ENCODE measurements around the gene MEGF6. TPM values are rescaled to one million over a fixed set of nuclear protein-coding genes. Genes with fewer than 3 reads are reported as not detected.

MEGF6 gene
- total RNA-seq, 5 donors from 2014 or later (not counting 1 experiment from before 2014, with no cell fraction given), result 63.3 to 213 (median 193) TPM

DNA sequence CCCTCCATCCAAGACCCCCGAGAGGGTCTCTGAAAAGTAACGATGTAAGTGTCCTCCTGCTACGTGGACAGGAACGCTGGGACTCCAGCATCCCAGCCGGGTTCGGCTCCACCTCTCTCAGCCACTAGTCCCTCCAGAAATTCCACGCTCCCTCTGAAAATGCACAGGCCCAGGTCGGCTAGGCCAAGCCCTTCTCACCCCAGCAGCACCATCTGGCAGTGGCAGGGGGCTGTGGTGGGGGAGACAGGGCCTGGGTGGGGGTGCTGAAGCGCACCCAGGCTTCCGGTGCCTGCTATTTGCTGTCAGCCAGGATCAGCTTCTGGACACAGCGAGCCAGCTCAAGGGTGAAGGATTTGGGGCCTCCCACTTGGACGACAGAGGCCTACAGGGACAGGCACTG, 83.5 kb downstream of the MEGF6 start:
- POLR2A ChIA-PET, result no interaction called here
- 85% methylated on average over 10 of the region's 12 CpGs for WGBS (ENCODE audit: insufficient coverage)

DNA sequence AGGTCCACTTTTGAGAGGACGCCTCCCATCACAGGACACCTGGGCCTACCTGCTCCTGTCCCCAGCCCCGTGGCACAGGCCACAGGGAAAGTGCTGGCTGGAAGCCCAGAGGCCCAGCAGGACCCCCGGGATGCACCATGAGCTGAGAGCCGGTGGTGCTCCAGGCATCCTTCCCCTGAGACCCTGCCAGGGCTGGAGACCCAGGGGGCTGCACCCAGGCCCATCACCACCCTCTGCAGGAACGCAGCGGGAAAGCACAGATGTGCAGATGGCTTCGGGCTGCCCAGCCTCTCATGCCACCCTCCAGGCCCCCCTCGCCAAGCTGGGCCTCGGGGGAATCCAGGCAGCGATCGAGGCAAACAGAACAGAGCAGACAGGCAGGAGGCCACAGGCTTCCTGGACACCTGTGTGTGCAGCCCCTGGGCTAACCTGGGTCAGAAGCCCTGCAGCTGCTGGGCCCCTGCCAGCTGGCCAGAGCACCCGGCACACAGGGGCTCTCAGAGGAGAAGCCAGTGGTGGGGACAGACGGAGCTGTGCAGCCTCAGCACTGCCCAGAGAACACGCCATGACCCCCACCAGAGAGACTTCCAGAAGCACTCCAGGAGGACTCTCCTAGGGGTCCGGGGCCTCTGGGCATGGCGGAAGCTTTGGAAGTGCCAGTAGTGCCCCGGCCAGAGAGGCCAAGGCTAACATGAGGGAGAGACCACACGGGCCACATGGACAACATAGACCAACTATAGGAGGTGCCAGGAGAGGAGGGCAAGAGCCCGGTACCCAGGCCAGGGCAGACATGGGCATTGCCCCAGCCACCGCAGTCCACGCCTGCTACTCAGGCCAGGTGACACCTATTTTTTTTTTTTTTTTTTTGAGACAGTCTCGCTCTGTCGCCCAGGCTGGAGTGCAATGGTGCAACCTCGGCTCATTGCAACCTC, 85.5 kb downstream of the MEGF6 start:
- Mint-ChIP-seq H3K27me3 (no peaks in the 10 kb centered on the region), H3K36me3 (no peaks in the 10 kb centered on the region), H3K4me3 (no peak overlapping the region), H3K9me3 (no peaks in the 10 kb centered on the region), H3K4me1 (peaks cover 13 to 19% (median 17%) of the 10 kb centered on the region in 3 donors), H3K27ac (no peak overlapping the region)
- Histone ChIP-seq H3K27ac (ENCODE audit: low read length) (no peak overlapping the region), H3K4me1 (ENCODE audit: control insufficient read depth in 1 of 2, extremely low read depth in 1 of 2, insufficient read depth in 2 of 2, low read length in 2 of 2) (peaks cover 6 to 33% of the 10 kb centered on the region in 2 experiments), H3K9me3 (no peaks in the 10 kb centered on the region), H3K4me3 (ENCODE audit: control insufficient read depth in 1 of 2, extremely low read depth in 1 of 2, low read length in 1 of 2) (no peak overlapping the region), H3K27me3 (replicated peaks in 1 of 2; ENCODE audit: control insufficient read depth in 2 of 2, extremely low read depth in 1 of 2, insufficient read depth in 2 of 2, low read length in 1 of 2) (peaks cover 0 to 6% of the 10 kb centered on the region in 2 experiments), H3K36me3 (ENCODE audit: control insufficient read depth in 2 of 2, extremely low read depth in 1 of 2, insufficient read depth in 1 of 2, low read length in 1 of 2) (peaks cover 0 to 2% of the 10 kb centered on the region in 2 donors)
- ChIA-PET CTCF (no interaction called here), POLR2A (no interaction called here)
- 67% methylated on average over 14 of the region's 24 CpGs for WGBS (ENCODE audit: insufficient coverage)
- DNase-seq (no peak), ATAC-seq (replicated peaks in 1 of 4) (no peak)

More for the DNA sequence above, 83.5 kb downstream of the MEGF6 start:
- DNase-seq, result no peak
- Mint-ChIP-seq H3K4me1 (peaks cover 19 to 22% (median 19%) of the 10 kb centered on the region in 3 donors), H3K27me3 (no peaks in the 10 kb centered on the region), H3K9me3 (no peaks in the 10 kb centered on the region), H3K36me3 (no peaks in the 10 kb centered on the region), H3K27ac (no peak overlapping the region), H3K4me3 (no peak overlapping the region)
- peaks cover 6 to 40% of the 10 kb centered on the region in 2 experiments for H3K4me1 ChIP-seq (ENCODE audit: control insufficient read depth in 1 of 2, extremely low read depth in 1 of 2, insufficient read depth in 2 of 2, low read length in 2 of 2)
- H3K4me3 ChIP-seq (ENCODE audit: control insufficient read depth in 1 of 2, extremely low read depth in 1 of 2, low read length in 1 of 2), result no peak overlapping the region
- H3K27ac ChIP-seq (ENCODE audit: low read length), result no peak overlapping the region
- H3K36me3 ChIP-seq (ENCODE audit: control insufficient read depth in 2 of 2, extremely low read depth in 1 of 2, insufficient read depth in 1 of 2, low read length in 1 of 2), result peaks cover 0 to 2% of the 10 kb centered on the region in 2 donors
- CTCF ChIA-PET, result no interaction called here
- H3K27me3 ChIP-seq (replicated peaks in 1 of 2; ENCODE audit: control insufficient read depth in 2 of 2, extremely low read depth in 1 of 2, insufficient read depth in 2 of 2, low read length in 1 of 2), result peaks cover 0 to 6% of the 10 kb centered on the region in 2 experiments
- no peaks in the 10 kb centered on the region for H3K9me3 ChIP-seq
- no peak for ATAC-seq (replicated peaks in 1 of 4)

DNA sequence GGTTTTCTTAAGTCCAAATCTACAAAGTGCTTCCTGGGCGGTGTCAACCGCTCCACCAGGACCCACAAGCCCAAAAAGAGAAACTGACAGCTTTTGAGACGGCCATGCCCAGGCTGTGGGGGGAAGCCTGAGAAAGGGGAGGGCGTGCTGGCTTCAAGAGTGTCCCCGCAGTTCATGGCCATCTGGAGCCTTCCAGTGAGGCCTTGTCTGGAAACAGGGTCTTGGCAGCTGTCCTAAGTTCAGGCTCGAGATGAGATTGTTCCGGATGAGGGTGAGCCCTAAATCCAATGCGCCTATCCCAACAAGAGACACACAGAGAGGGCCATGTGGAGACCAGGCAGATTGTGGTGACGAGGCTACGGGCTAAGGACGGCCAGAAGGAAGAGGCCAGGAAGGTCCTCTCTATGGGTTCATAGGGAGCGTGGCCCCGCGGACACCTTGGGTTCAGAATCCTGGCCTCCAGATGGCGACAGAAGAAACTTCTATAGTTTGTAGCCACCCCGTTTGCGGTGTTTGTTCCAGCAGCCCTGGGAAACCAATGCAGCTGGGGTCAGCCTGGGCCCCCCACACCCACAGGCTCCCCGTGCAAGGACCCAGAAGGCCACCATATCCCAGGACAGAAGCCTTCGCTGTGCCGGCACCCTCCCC, 86.6 kb downstream of the MEGF6 start:
- Mint-ChIP-seq H3K27ac (no peak overlapping the region), H3K36me3 (no peaks in the 10 kb centered on the region), H3K9me3 (no peaks in the 10 kb centered on the region), H3K4me1 (peaks cover 5 to 10% (median 10%) of the 10 kb centered on the region in 3 donors), H3K27me3 (no peaks in the 10 kb centered on the region), H3K4me3 (no peak overlapping the region)
- 79% methylated on average over 15 of the region's 20 CpGs for WGBS (ENCODE audit: insufficient coverage)
- ChIA-PET CTCF (no interaction called here), POLR2A (no interaction called here)
- Histone ChIP-seq H3K36me3 (ENCODE audit: control insufficient read depth in 2 of 2, extremely low read depth in 1 of 2, insufficient read depth in 1 of 2, low read length in 1 of 2) (no peaks in the 10 kb centered on the region), H3K9me3 (no peaks in the 10 kb centered on the region), H3K27me3 (replicated peaks in 1 of 2; ENCODE audit: control insufficient read depth in 2 of 2, extremely low read depth in 1 of 2, insufficient read depth in 2 of 2, low read length in 1 of 2) (no peaks in the 10 kb centered on the region), H3K4me1 (ENCODE audit: control insufficient read depth in 1 of 2, extremely low read depth in 1 of 2, insufficient read depth in 2 of 2, low read length in 2 of 2) (peaks cover 0 to 22% of the 10 kb centered on the region in 2 experiments), H3K27ac (ENCODE audit: low read length) (no peak overlapping the region), H3K4me3 (ENCODE audit: control insufficient read depth in 1 of 2, extremely low read depth in 1 of 2, low read length in 1 of 2) (no peak overlapping the region)
- no peak for ATAC-seq (replicated peaks in 1 of 4)
- DNase-seq, result no peak

DNA sequence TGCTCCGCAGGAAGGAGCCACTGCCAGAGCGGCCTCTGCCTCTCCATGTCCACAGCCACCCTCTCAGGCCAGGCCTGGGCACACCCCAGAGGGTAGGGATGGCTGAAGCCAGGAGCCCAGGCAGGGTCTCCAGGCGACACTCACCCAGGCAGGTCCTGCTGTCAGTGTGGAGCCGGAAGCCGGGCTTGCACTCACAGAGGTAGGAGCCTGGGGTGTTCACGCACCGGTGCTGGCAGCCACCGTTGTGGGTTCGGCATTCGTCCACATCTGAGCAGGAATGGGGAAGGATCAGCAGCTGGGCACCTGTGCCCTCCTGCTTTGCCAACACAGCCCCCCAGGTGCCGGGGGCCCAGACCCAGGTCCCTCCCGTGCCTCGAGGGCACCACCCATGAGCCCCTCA, 87.3 kb downstream of the MEGF6 start:
- H3K36me3 Mint-ChIP-seq, result no peaks in the 10 kb centered on the region
- H3K36me3 ChIP-seq (ENCODE audit: control insufficient read depth in 2 of 2, extremely low read depth in 1 of 2, insufficient read depth in 1 of 2, low read length in 1 of 2), result no peaks in the 10 kb centered on the region
- ChIA-PET POLR2A (no interaction called here), CTCF (no interaction called here)
- ATAC-seq (replicated peaks in 1 of 4) (no peak), DNase-seq (no peak)
- peaks cover 0 to 5% (median 4%) of the 10 kb centered on the region in 3 donors for H3K4me1 Mint-ChIP-seq
- H3K4me1 ChIP-seq (ENCODE audit: control insufficient read depth in 1 of 2, extremely low read depth in 1 of 2, insufficient read depth in 2 of 2, low read length in 2 of 2), result peaks cover 0 to 15% of the 10 kb centered on the region in 2 experiments
- no peak overlapping the region for H3K4me3 Mint-ChIP-seq
- no peaks in the 10 kb centered on the region for H3K9me3 ChIP-seq
- no peak overlapping the region for H3K4me3 ChIP-seq (ENCODE audit: control insufficient read depth in 1 of 2, extremely low read depth in 1 of 2, low read length in 1 of 2)
- no peaks in the 10 kb centered on the region for H3K27me3 Mint-ChIP-seq
- whole genome bisulfite sequencing (ENCODE audit: insufficient coverage), result 92% methylated on average over 13 of the region's 13 CpGs
- no peak overlapping the region for H3K27ac Mint-ChIP-seq
- no peaks in the 10 kb centered on the region for H3K9me3 Mint-ChIP-seq
- H3K27ac ChIP-seq (ENCODE audit: low read length), result no peak overlapping the region
- H3K27me3 ChIP-seq (replicated peaks in 1 of 2; ENCODE audit: control insufficient read depth in 2 of 2, extremely low read depth in 1 of 2, insufficient read depth in 2 of 2, low read length in 1 of 2), result no peaks in the 10 kb centered on the region

DNA sequence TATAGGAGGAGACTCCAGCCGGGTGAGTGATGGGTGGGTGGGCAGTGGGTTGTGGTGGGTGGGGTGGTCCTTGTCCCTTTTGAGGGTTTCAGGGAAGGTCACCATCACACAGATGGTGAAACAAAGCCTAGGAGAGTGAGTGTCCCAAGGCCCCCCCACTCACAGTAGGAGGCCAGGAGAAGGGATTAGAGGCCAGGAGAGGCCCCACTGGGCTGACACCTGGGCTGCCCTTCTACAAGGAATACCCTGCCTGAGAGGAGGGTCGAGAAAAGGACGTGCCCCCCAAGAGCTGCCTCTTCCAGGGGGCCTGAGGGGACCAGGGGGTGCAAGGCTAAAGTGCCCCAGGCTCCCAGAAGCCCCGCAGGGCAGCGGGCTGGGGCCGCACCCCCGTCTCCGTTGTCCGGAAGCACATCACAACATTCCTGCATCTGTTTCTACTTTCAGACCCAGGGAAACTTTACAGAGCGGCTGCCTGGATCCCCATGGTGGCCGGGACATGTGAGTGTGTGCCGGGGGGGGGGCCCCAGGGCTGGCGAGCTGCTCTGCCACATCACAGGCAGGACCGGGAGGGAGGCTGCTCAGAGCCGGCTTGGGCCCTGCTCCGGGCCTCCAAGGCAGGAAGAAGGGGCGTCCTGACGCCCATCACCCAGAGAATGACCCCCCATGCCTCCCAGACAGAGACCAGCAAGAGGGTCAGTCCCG, 88.6 kb downstream of the MEGF6 start:
- no peak for DNase-seq
- no peaks in the 10 kb centered on the region for H3K9me3 Mint-ChIP-seq
- Histone ChIP-seq H3K9me3 (no peaks in the 10 kb centered on the region), H3K4me3 (ENCODE audit: control insufficient read depth in 1 of 2, extremely low read depth in 1 of 2, low read length in 1 of 2) (no peak overlapping the region), H3K27me3 (replicated peaks in 1 of 2; ENCODE audit: control insufficient read depth in 2 of 2, extremely low read depth in 1 of 2, insufficient read depth in 2 of 2, low read length in 1 of 2) (no peaks in the 10 kb centered on the region), H3K4me1 (ENCODE audit: control insufficient read depth in 1 of 2, extremely low read depth in 1 of 2, insufficient read depth in 2 of 2, low read length in 2 of 2) (peaks cover 0 to 10% of the 10 kb centered on the region in 2 experiments), H3K27ac (ENCODE audit: low read length) (no peak overlapping the region), H3K36me3 (ENCODE audit: control insufficient read depth in 2 of 2, extremely low read depth in 1 of 2, insufficient read depth in 1 of 2, low read length in 1 of 2) (no peaks in the 10 kb centered on the region)
- H3K36me3 Mint-ChIP-seq, result no peaks in the 10 kb centered on the region
- peaks cover 0 to 1% (median 1%) of the 10 kb centered on the region in 3 donors for H3K4me1 Mint-ChIP-seq
- H3K27ac Mint-ChIP-seq, result no peak overlapping the region
- CTCF ChIA-PET, result no interaction called here
- H3K27me3 Mint-ChIP-seq, result no peaks in the 10 kb centered on the region
- POLR2A ChIA-PET, result no interaction called here
- ATAC-seq (replicated peaks in 1 of 4), result no peak
- no peak overlapping the region for H3K4me3 Mint-ChIP-seq
- WGBS (ENCODE audit: insufficient coverage), result 76% methylated on average over 7 of the region's 19 CpGs

DNA sequence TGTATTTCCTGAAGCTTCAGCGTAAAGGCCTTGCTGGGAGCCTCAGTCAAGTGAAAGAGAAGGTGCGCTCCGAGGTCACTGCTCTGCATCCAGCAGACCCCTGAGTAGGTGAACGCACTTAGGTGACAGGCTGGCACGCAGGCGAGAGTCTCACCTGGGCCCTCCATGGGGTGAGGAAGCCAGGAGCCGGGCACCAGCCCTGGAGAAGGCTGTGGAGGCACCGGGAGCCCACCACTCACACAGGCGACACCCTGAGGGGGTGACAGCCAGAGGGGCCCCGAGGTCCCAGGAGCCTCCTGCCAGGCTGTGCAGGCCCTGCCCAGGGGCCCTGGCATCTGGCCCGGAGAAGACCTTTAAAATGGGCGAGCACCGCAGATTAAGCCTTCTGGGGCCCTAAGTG, 89.2 kb downstream of the MEGF6 start:
- Mint-ChIP-seq H3K4me1 (peaks cover 0 to 1% (median 0%) of the 10 kb centered on the region in 3 donors), H3K4me3 (no peak overlapping the region), H3K9me3 (no peaks in the 10 kb centered on the region), H3K27ac (no peak overlapping the region), H3K27me3 (no peaks in the 10 kb centered on the region), H3K36me3 (no peaks in the 10 kb centered on the region)
- Histone ChIP-seq H3K27ac (ENCODE audit: low read length) (no peak overlapping the region), H3K4me3 (ENCODE audit: control insufficient read depth in 1 of 2, extremely low read depth in 1 of 2, low read length in 1 of 2) (no peak overlapping the region), H3K4me1 (ENCODE audit: control insufficient read depth in 1 of 2, extremely low read depth in 1 of 2, insufficient read depth in 2 of 2, low read length in 2 of 2) (peaks cover 0 to 7% of the 10 kb centered on the region in 2 experiments), H3K9me3 (no peaks in the 10 kb centered on the region), H3K27me3 (replicated peaks in 1 of 2; ENCODE audit: control insufficient read depth in 2 of 2, extremely low read depth in 1 of 2, insufficient read depth in 2 of 2, low read length in 1 of 2) (no peaks in the 10 kb centered on the region), H3K36me3 (ENCODE audit: control insufficient read depth in 2 of 2, extremely low read depth in 1 of 2, insufficient read depth in 1 of 2, low read length in 1 of 2) (no peaks in the 10 kb centered on the region)
- POLR2A ChIA-PET, result no interaction called here
- DNase-seq (no peak), ATAC-seq (replicated peaks in 1 of 4) (no peak)
- CTCF ChIA-PET, result no interaction called here
- 85% methylated on average over 13 of the region's 13 CpGs for WGBS (ENCODE audit: insufficient coverage)
